Heart right ventricle (tissue), 16 donors: ENCODE measurements around the gene ACTN1. TPM values are rescaled to one million over a fixed set of nuclear protein-coding genes. Genes with fewer than 3 reads are reported as not detected.

Experiments used
- ATAC-seq, 8 donors: fragments of 200-7000 bp; cut with Tn5 transposase; one replicate each; pipeline ENCODE4 v1.9.1; 2020; ENCODE audit warnings: mild to moderate bottlenecking in 8 of 8, moderate library complexity in 8 of 8, moderate number of reproducible peaks in 1 of 8
- DNase-seq, 2 donors: peaks; one replicate each; pipeline ENCODE4 v3.0.0-alpha.2; 2020
- H3K27ac ChIP-seq, 10 donors: fragments of 200-600 bp; sonication (generic) in 2 of 10; one replicate each; pipeline versions ENCODE4 v1.5.0 to v1.8.0; 2020 to 2022; ENCODE audit warnings: mild to moderate bottlenecking in 3 of 10
- H3K27me3 ChIP-seq, 7 donors: fragments of 200-600 bp; one replicate each; pipeline ENCODE4 v1.8.0; 2021 to 2022; ENCODE audit warnings: mild to moderate bottlenecking in 2 of 7
- H3K36me3 ChIP-seq, 9 donors: fragments of 200-600 bp; sonication (generic) in 1 of 9; one replicate each; pipeline versions ENCODE4 v1.5.0 to v1.8.0; 2020 to 2022; ENCODE audit warnings: mild to moderate bottlenecking in 2 of 9
- H3K4me1 ChIP-seq, 9 donors: fragments of 200-600 bp; sonication (generic) in 1 of 9; one replicate each; pipeline versions ENCODE4 v1.5.0 to v1.8.0; 2020 to 2022; ENCODE audit warnings: mild to moderate bottlenecking in 4 of 9
- H3K4me3 ChIP-seq, 10 donors: fragments of 200-600 bp; sonication (generic) in 2 of 10; one replicate each; pipeline versions ENCODE4 v1.5.0 to v1.8.0; 2020 to 2022; ENCODE audit warnings: mild to moderate bottlenecking in 7 of 10, moderate library complexity in 2 of 10
- H3K9me3 ChIP-seq, 11 donors: fragments of 200-600 bp in 10 of 11; sonication (generic) in 2 of 11; one replicate each; pipeline versions ENCODE4 v1.5.0 to v1.8.0; 2013 to 2022; ENCODE audit warnings: mild to moderate bottlenecking in 2 of 11, control low read depth in 1 of 11, moderate library complexity in 1 of 11
- WGBS, 2 donors: extraction: QIAGEN DNeasy Blood & Tissue Kit; methylation state at CpG; one replicate each; pipeline ENCODE4 v1.1.7; 2013; ENCODE audit warnings: inconsistent platforms in 1 of 2; 5-methylcytosine and 5-hydroxymethylcytosine counted together
- intact Hi-C, 10 donors: fragments of 100-400 bp; cut with DNase I; formaldehyde crosslinking; loops; one replicate each; pipeline versions ENCODE4 v1.11.1 to v1.14.2; 2022
- polyA plus RNA-seq, 2 donors: library from polyadenylated mRNA; stranded (reverse); fragments of 200-250 nt; gene quantifications; one replicate each; pipeline ENCODE4 v1.2.3, GENCODE V29; 2013
- total RNA-seq, 10 donors: library from RNA; stranded (reverse); fragmentation: NEBNext Ultra II Directional in 3 of 10; extraction: Animal tissue kit (Norgen Biotek cat#: 25700) in 3 of 10; gene quantifications; one replicate each; pipeline versions ENCODE4 v1.2.1 to v1.2.4, GENCODE V29; 2021 to 2023
- TF ChIP-seq, protein P1 (sequence below), 9 donors: fragments of 200-600 bp; sonication (generic) in 2 of 9; IDR thresholded peaks; one replicate each; pipeline versions ENCODE4 v1.5.0 to v1.8.0; 2021 to 2022; ENCODE audit warnings: antibody characterized with exemption in 9 of 9, mild to moderate bottlenecking in 5 of 9, moderate library complexity in 1 of 9
- donor health status: Arrhythmogenic right ventricular cardiomyopathy.
- donor health status: ischemic (EF 13 %, LVEDD 7.1; RV severe dilation, severe dysfunction).
- donor health status: healthy with polysubstance abuse.
- donor health status: DM: no; HTN: yes; CAD: no.
- donor health status: DM: no; HTN: no; CAD: no.
- donor health status: ischemic (EF 25% LVEDD 6.9; RV normal size, moderate dysfunction).
- donor health status: ischemic (EF 25% LVEDD 5.7; RV mildly dilated, moderate dysfunction).
- donor health status: healthy.
- donor health status: DM: yes; HTN: yes; CAD: no.
- donor health status: Ischemic cardiomyopathy.
- donor health status: ischemic (EF 35%, LVEDD 5.7; RV mildly dilated, moderate dysfunction).
- donor health status: nonischemic (EF 11% LVEDD 7.7; RV severe dilation, severe dysfunction).
- donor health status: DM: yes; HTN: yes; CAD: no.
- donor health status: PGD.
- donor health status: ischemic (EF 29% LVEDD 5.4; RV normal size, mild dysfunction).
- donor health status: nonischemic (EF 23%, LVEDD 6.1; RV moderate dilation, normal function).

Gene ACTN1
- total and polyA plus RNA-seq, 12 donors = 67.2 to 235 (median 104) TPM

- H3K4me1 ChIP-seq = peaks cover 34 to 100% (median 92%) of the 10 kb centered on the region in 9 donors
- peak overlapping the region; percentile 33 to 81 (median 73) for H3K27ac ChIP-seq
- DNase-seq = no peak
Measured at GRCh38 chr14:68958553-68958952, 20.5 kb downstream of the ACTN1 start.

DNA sequence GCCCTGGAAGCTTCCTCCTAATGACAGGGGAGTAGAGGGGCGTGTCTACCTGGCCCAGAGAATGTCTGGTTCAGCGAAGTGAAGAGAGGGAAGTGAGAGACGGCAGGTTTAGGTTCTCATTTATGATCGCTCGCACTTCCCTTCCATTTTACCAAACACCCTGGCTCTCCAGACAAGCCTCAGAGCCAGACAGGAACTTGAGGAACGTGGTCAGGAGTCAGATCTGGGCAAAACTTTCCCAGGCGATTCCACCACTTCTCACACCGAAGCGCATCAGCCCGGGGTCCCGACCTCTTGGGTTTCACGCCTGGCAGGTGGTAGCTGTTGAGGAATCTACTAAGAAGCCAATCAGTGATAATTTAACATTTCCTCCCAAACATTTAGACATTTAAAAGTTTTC is 21.3 kb downstream of the ACTN1 start:
- H3K4me1 ChIP-seq = peaks cover 42 to 100% (median 95%) of the 10 kb centered on the region in 9 donors
- 60 to 69% methylated on average over 12 of the region's 12 CpGs for WGBS, 2 donors
- no peaks in the 10 kb centered on the region for H3K9me3 ChIP-seq
- intact Hi-C loops = no loop called here
- ATAC-seq (no peak), DNase-seq (no peak)
- H3K4me3 ChIP-seq = peak overlapping the region in 1 of 10 donors; percentile 14
- H3K36me3 ChIP-seq = peaks cover 0 to 9% (median 0%) of the 10 kb centered on the region in 9 donors
- H3K27ac ChIP-seq = peak overlapping the region in 7 of 10 donors; percentile 41 to 81 (median 74)
- no peaks in the 10 kb centered on the region for H3K27me3 ChIP-seq
- TF ChIP-seq, protein P1, sequence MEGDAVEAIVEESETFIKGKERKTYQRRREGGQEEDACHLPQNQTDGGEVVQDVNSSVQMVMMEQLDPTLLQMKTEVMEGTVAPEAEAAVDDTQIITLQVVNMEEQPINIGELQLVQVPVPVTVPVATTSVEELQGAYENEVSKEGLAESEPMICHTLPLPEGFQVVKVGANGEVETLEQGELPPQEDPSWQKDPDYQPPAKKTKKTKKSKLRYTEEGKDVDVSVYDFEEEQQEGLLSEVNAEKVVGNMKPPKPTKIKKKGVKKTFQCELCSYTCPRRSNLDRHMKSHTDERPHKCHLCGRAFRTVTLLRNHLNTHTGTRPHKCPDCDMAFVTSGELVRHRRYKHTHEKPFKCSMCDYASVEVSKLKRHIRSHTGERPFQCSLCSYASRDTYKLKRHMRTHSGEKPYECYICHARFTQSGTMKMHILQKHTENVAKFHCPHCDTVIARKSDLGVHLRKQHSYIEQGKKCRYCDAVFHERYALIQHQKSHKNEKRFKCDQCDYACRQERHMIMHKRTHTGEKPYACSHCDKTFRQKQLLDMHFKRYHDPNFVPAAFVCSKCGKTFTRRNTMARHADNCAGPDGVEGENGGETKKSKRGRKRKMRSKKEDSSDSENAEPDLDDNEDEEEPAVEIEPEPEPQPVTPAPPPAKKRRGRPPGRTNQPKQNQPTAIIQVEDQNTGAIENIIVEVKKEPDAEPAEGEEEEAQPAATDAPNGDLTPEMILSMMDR (IDR thresholded peaks at IDR 0.05) = no peak

More at GRCh38 chr14:68958553-68958952, 20.5 kb downstream of the ACTN1 start:
- WGBS, 2 donors = 6 to 8% methylated on average over 6 of the region's 6 CpGs
- Histone ChIP-seq H3K36me3 (peaks cover 0 to 9% (median 0%) of the 10 kb centered on the region in 9 donors), H3K4me3 (no peak overlapping the region), H3K9me3 (no peaks in the 10 kb centered on the region), H3K27me3 (no peaks in the 10 kb centered on the region)
- intact Hi-C loops = no loop called here
- TF ChIP-seq, protein P1 (IDR thresholded peaks at IDR 0.05) = no peak
- ATAC-seq = peak; percentile 25 to 71 (median 50)

DNA sequence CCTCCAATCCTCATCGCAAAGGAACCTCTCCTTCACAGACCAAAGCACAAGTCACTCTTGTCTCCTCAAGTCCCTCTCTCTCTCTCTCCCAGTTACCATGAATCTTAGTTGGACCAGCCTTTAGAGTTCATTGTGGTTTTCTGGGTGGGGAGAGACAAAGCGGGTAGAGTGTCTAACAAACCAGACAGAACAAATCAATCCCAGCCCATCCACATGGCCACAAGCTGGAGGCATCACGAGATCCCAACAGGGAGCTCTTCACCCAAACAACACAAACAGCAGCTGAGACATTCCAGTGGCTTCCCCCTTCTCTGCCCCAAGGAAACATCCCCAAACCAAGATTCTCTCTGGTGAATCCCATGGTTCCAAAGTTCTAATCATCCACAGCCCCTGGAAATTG is 22.4 kb downstream of the ACTN1 start:
- H3K27ac ChIP-seq = peak overlapping the region in 5 of 10 donors; percentile 72 to 92 (median 77)
- DNase-seq = no peak
- H3K36me3 ChIP-seq = peaks cover 0 to 9% (median 0%) of the 10 kb centered on the region in 9 donors
- H3K4me3 ChIP-seq = no peak overlapping the region
- no peaks in the 10 kb centered on the region for H3K27me3 ChIP-seq
- no peak for ATAC-seq
- TF ChIP-seq, protein P1 (IDR thresholded peaks at IDR 0.05) = no peak
- WGBS, 2 donors = 94 to 100% methylated on average over 3 of the region's 3 CpGs
- no peaks in the 10 kb centered on the region for H3K9me3 ChIP-seq
- peaks cover 47 to 100% (median 95%) of the 10 kb centered on the region in 9 donors for H3K4me1 ChIP-seq
- intact Hi-C loops = no loop called here

DNA sequence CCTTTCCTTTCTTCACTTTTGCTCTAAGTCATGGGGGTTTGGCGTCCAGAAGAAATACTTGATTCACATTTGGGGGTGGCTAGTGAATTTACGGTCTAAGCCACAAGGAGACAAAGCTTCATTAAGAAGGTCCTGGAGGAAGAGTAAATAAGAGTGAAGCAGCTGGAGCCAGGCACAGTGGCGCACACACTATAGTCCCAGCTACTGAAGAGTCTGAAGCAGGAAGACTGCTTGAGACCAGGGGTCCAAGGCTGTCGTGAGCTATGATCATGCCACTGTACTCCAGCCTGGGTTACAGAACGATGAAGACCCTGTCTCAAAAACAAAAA is 23.3 kb downstream of the ACTN1 start:
- DNase-seq = no peak
- no peaks in the 10 kb centered on the region for H3K27me3 ChIP-seq
- intact Hi-C loops = no loop called here
- no peaks in the 10 kb centered on the region for H3K9me3 ChIP-seq
- peaks cover 56 to 100% (median 96%) of the 10 kb centered on the region in 9 donors for H3K4me1 ChIP-seq
- peaks cover 0 to 9% (median 0%) of the 10 kb centered on the region in 9 donors for H3K36me3 ChIP-seq
- WGBS, 2 donors = 43 to 46% methylated on average over 5 of the region's 5 CpGs
- TF ChIP-seq, protein P1 (IDR thresholded peaks at IDR 0.05) = no peak
- ATAC-seq = no peak
- H3K27ac ChIP-seq = peak overlapping the region in 9 of 10 donors; percentile 14 to 92 (median 51)
- H3K4me3 ChIP-seq = no peak overlapping the region
